ENCODE data around the gene SH2D1A. TPM values are rescaled to one million over a fixed set of nuclear protein-coding genes. Genes with fewer than 3 reads are reported as not detected.

SH2D1A gene
- total RNA-seq, 1 donor from 2014 or later: 0.30 TPM

DNA sequence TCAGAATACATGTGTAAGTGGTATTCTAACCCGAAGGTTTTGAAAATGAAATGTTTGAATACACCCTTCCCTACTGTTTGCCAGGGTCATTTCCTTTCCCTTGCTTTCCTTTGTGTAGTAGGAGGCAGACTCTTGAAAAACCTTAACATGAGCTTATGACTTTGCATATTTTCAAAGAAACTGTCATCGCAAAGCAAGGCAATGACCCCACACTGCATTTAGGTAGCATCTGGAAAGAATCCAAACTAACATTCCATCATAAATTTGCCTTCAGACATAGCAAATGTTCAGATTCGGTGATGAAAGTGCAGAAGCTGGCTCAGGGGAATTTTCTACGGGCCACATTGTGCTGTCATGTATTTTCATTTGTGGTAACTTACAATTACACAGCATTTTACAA, 32.3 kb downstream of the SH2D1A start:
- H3K4me1 ChIP-seq: no peaks in the 10 kb centered on the region
- no peaks in the 10 kb centered on the region for H3K27me3 ChIP-seq (ENCODE audit: low read depth)
- TF ChIP-seq, protein P1, sequence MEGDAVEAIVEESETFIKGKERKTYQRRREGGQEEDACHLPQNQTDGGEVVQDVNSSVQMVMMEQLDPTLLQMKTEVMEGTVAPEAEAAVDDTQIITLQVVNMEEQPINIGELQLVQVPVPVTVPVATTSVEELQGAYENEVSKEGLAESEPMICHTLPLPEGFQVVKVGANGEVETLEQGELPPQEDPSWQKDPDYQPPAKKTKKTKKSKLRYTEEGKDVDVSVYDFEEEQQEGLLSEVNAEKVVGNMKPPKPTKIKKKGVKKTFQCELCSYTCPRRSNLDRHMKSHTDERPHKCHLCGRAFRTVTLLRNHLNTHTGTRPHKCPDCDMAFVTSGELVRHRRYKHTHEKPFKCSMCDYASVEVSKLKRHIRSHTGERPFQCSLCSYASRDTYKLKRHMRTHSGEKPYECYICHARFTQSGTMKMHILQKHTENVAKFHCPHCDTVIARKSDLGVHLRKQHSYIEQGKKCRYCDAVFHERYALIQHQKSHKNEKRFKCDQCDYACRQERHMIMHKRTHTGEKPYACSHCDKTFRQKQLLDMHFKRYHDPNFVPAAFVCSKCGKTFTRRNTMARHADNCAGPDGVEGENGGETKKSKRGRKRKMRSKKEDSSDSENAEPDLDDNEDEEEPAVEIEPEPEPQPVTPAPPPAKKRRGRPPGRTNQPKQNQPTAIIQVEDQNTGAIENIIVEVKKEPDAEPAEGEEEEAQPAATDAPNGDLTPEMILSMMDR (IDR thresholded peaks at IDR 0.05; ENCODE audit: borderline replicate concordance): no peak
- H3K36me3 ChIP-seq: no peaks in the 10 kb centered on the region
- no peak overlapping the region for H3K27ac ChIP-seq (replicated peaks)
- no peak for DNase-seq
- H3K4me3 ChIP-seq: no peak overlapping the region
- intact Hi-C loops (cut with micrococcal nuclease): no loop called here
- no peaks in the 10 kb centered on the region for H3K9me3 ChIP-seq (replicated peaks)

DNA sequence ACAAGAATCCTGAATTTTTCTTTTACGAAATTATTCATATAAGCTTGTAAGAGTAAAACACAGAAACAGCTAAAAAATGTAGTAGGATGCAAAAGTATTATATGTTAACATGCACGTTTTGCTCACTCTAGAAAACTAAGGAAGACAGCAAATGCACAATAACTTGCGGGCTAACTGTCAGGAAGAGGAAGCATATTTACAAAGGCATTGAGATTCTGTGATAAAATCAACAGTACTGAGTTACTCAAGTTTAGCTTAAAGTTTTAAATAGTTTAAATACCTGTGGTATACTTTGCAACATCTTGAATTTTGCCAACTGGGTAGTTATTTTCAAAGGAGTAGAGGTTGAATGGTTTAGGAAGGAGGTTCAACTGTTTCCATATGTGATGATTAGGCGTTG, 37.0 kb downstream of the SH2D1A start:
- Histone ChIP-seq H3K9me3 (replicated peaks) (no peaks in the 10 kb centered on the region), H3K36me3 (no peaks in the 10 kb centered on the region), H3K4me1 (no peaks in the 10 kb centered on the region), H3K27me3 (ENCODE audit: low read depth) (no peaks in the 10 kb centered on the region), H3K27ac (replicated peaks) (no peak overlapping the region), H3K4me3 (no peak overlapping the region)
- intact Hi-C loops (cut with micrococcal nuclease): no loop called here
- DNase-seq: no peak
- TF ChIP-seq, protein P1 (IDR thresholded peaks at IDR 0.05; ENCODE audit: borderline replicate concordance): no peak

DNA sequence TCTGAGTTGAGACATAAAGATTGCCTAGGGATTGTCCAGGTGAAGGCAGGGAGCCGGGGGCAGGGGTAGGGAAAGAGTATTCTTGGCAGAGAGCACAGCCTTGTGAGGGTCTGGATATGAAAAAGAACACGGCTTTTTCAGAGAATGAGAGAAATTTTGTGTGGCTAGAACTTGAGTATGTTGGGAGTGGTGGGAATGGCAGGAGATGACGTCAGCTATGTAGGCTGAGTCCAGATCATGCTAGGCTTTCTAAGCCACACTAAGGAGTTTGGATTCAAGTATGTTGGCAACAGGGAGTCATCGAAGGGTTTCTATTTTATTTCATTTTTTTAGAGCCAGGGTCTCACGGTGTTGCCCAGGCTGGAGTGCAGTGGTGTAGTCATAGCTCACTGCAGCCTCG, 40.0 kb downstream of the SH2D1A start:
- no peaks in the 10 kb centered on the region for H3K27me3 ChIP-seq (ENCODE audit: low read depth)

DNA sequence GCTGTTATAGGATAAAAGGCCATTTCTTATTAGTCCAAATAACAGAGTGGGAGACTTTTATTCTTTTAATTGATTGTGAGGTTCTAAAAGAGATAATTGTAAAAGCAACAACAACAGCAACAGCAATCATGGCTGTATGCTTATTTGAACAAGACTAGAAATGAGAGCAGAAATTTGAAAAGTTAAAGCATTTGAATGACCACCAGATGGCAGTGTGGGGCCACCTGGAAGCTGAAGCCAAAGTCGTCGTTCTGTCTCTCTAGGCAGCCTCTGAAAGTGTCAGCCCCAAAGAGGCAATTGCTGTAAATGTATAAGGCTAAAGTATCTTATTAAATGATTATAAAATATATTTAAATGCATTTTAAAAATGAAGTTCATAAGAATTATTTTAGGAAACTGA, 42.2 kb downstream of the SH2D1A start:
- Histone ChIP-seq H3K9me3 (replicated peaks) (no peaks in the 10 kb centered on the region), H3K27ac (replicated peaks) (no peak overlapping the region), H3K4me1 (no peaks in the 10 kb centered on the region), H3K27me3 (ENCODE audit: low read depth) (no peaks in the 10 kb centered on the region), H3K36me3 (no peaks in the 10 kb centered on the region), H3K4me3 (no peak overlapping the region)
- intact Hi-C loops (cut with micrococcal nuclease): no loop called here
- no peak for DNase-seq
- TF ChIP-seq, protein P1 (IDR thresholded peaks at IDR 0.05; ENCODE audit: borderline replicate concordance): peak; percentile 73

More for the DNA sequence above, 40.0 kb downstream of the SH2D1A start:
- TF ChIP-seq, protein P1 (IDR thresholded peaks at IDR 0.05; ENCODE audit: borderline replicate concordance): no peak
- intact Hi-C loops (cut with micrococcal nuclease): no loop called here
- H3K36me3 ChIP-seq: no peaks in the 10 kb centered on the region
- H3K27ac ChIP-seq (replicated peaks): no peak overlapping the region
- no peak overlapping the region for H3K4me3 ChIP-seq
- H3K9me3 ChIP-seq (replicated peaks): no peaks in the 10 kb centered on the region
- DNase-seq: no peak
- no peaks in the 10 kb centered on the region for H3K4me1 ChIP-seq

DNA sequence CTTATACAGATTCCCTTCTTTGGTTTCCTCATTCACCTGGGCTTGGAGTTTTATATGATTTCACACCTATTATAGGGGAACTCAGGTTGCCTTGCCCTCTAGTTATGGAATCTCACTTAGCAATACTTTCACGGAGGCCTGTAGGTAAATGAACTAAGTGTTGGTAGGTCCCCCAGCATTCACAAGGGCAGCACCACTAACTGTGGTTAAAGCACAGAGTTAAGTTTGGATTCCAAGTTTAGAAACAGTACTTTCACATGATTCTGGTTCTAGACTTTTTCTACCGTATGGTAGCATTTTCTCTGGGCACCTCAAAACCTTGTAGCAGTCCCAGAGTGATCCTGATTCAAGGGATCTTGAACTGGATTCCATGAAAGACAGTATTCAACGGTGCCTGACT, 46.4 kb downstream of the SH2D1A start:
- Histone ChIP-seq H3K9me3 (replicated peaks) (no peaks in the 10 kb centered on the region), H3K27ac (replicated peaks) (no peak overlapping the region), H3K27me3 (ENCODE audit: low read depth) (no peaks in the 10 kb centered on the region), H3K36me3 (no peaks in the 10 kb centered on the region), H3K4me1 (no peaks in the 10 kb centered on the region), H3K4me3 (no peak overlapping the region)
- intact Hi-C loops (cut with micrococcal nuclease): no loop called here
- DNase-seq: no peak
- TF ChIP-seq, protein P1 (IDR thresholded peaks at IDR 0.05; ENCODE audit: borderline replicate concordance): no peak

DNA sequence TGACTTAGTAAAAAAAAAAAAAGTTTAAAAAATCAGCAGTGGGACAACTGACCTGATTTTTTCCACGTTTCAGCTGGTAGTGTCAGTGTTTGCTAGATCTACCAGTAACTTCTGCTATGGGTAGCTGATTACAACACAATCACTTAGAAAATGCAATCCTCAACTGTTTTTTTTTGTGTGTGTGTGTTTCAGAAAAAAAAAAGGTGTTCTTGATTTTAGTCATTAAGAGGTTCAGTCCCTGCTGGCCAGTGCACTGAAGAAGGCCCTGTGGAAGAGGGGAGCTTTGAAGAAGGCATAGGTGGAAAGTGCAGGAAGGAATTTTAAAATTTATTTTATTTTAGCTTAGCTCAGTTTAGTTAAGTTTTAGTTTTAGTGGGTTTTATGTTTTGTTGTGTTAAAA, 46.9 kb downstream of the SH2D1A start:
- no peaks in the 10 kb centered on the region for H3K9me3 ChIP-seq (replicated peaks)
- no peaks in the 10 kb centered on the region for H3K27me3 ChIP-seq (ENCODE audit: low read depth)
- H3K4me1 ChIP-seq: no peaks in the 10 kb centered on the region
- H3K27ac ChIP-seq (replicated peaks): no peak overlapping the region
- no peak overlapping the region for H3K4me3 ChIP-seq
- no peak for DNase-seq
- no peaks in the 10 kb centered on the region for H3K36me3 ChIP-seq
- TF ChIP-seq, protein P1 (IDR thresholded peaks at IDR 0.05; ENCODE audit: borderline replicate concordance): no peak
- intact Hi-C loops (cut with micrococcal nuclease): no loop called here
